Daoy (cell line): ENCODE results near the gene ALDH3A1. TPM values are rescaled to one million over a fixed set of nuclear protein-coding genes. Genes with fewer than 3 reads are reported as not detected.

ENCODE experiments used
- DNase-seq: peaks from one replicate; pipeline ENCODE4 v3.0.0-alpha.2; 2015; ENCODE audit warnings: low read depth
- total RNA-seq: library from RNA; depleted of rRNA; stranded (reverse); fragments of >200 nt; shearing (Covaris generic); gene quantifications from 2 replicates; pipeline ENCODE4 v1.2.3, GENCODE V29; 2014; rRNA removed

ALDH3A1 gene
- total RNA-seq, 1 experiment from 2014 or later: not detected

DNA sequence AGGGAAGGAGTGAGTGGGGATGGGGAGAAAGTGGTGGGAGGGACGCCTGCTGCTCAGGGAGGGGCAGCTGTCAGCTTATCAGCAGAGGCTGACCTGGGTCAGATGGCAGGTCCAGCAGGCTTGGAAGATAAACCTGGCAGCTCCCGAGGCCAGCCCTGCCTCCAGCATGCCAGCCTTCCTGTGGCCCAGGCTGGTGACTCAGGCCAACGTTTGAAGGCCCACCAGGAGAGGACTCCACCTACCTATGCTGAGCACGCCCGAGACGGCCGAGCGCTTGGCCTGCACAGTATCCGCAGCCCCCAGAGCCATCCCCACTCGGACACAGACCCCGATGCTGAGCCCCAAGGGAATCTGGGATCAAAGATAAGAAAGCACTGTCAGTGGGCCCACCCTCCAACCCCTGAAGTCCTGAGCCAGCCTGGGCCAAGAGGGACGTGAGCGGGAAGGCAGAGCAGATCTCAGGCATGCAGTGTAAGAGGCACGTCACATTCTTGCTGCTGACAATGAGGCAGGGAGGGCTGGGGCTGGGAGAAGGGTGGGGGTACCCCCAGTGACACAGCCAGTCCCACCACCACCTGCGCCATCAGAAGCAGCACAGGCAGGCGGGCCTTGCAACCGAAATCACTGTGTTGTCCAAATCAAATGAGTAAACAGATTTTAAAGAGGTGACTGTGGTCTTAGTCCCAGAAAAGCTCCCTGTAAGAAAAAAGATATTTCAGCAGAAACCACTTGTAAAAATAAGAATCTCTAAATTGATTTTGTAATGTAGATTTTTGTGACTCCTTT lies 44.1 kb downstream of the ALDH3A1 start:
- no peak for DNase-seq

DNA sequence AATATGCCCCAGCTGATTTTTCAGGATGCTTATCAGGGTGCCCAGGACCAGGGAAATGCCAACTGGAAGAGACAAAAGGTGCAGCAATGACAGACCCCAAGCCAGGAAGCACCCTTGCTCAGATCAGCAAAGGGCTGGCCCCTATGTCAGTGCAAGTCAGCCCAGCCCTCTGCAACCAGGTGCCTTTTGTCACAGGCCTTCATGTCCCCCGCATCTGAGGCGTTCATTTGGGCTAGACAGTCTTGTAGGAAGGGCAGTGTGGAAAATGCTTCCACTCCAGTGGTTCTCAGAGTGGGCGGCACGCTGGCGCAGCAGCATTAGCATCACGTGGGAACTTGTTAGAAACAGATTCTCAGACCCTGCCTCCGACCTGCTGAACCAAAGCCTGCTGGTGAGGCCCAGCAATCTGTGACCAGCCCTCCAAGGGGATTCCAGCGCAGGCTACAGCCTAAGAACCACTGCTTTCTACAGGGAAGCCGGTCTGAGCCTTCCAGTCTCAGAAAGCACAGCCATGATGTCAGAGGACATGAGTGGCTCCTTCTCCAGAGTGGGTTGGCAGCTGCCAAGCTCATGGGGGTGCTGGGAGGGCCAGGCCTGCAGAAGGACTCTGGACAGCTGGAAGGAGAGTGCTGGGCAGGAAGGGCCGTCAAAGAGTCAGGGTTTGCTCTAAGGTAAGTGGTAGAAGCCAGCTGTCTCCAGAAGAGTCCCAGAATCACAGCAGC lies 44.8 kb downstream of the ALDH3A1 start:
- DNase-seq: no peak

DNA sequence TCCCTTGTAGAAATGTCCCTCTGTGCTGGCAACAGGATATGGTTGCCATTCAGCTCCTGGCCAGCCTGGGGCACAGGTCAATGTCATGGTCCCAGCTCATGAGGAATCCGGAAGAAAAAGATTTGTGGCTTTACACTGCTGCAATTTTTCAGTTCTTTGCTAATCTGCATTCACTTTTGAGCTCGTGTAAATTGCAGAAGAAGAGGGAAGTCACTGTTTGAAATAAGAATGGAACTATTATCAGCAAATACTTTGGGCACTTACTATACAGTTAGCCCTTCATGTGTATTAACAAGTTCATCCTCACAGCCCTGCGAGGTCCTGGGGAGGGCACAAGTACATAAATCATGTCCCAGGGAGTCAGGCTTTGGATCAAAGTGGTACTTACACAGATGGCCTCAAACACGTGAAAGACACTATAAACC lies 45.9 kb downstream of the ALDH3A1 start:
- DNase-seq: no peak

Other genes with a start within 250 kb of the ALDH3A1 start
- gene SLC47A1, start 214.4 kb downstream of the ALDH3A1 start, total RNA-seq: not detected in 2 replicates
- 45.5 and 53.9 TPM in 2 replicates for gene ALDH3A2, start 99.5 kb downstream of the ALDH3A1 start, total RNA-seq
- not detected in 2 replicates for gene SLC47A2, start 31.7 kb downstream of the ALDH3A1 start, total RNA-seq
- 6.9 and 7.2 TPM in 2 replicates for gene ULK2, start 119.6 kb upstream of the ALDH3A1 start, total RNA-seq
- 9.7 and 17.7 TPM in 2 replicates for gene AKAP10, start 229.5 kb upstream of the ALDH3A1 start, total RNA-seq